HG03135 (cell line): ENCODE data around the gene PDP2.

ENCODE experiments used
- ATAC-seq: cut with Tn5 transposase; IDR thresholded peaks from one replicate; pipeline ENCODE4 v1.9.1; 2021; ENCODE audit warnings: mild to moderate bottlenecking, moderate library complexity; ENCODE audit not compliant: unreplicated experiment

Gene PDP2

GRCh38 chr16:66901626-66902025, 21.3 kb downstream of the PDP2 start:
- no peak for ATAC-seq

DNA sequence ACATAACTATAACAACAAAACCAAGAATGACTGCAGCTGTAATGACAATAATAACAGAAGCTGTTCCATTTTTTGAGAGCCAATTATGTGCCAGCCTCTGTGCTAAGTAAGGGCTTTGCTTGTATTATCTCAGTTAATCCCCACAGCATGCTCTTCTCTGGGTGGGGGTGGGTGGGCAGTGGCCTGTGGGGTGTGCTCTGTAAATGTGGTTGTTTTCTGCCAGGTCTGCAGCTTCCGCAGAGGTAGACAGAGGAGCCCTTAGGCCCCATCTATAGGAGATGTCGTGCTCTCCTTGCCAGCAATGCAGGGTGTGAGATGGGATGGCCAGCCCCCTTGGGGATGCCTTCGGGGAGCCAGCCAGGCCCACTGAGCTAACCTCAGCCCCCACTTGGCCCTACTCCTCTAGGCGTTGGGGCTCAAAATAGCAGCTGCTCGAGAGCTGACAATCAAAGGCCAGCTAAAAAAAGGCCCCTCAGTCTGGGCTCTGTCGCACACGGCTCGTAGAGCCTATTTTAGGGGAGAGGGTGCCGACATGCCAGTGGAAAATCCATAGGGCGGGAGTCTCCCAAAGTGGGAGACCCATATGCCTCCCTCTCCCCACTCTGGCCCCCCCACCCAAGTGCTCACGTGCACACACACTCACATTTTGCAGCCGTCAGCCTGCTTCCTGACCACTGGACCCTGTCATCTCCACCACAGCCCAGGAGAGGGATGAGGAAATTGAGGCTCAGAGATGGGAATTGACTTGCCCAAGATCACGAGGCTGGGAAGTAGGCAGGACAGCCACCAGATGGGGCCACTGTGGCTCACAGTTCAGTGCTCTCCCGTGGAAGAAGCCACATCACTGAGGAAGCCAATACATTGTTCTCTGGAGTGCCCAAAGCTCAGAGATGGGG, 22.6 kb downstream of the PDP2 start:
- no peak for ATAC-seq

DNA sequence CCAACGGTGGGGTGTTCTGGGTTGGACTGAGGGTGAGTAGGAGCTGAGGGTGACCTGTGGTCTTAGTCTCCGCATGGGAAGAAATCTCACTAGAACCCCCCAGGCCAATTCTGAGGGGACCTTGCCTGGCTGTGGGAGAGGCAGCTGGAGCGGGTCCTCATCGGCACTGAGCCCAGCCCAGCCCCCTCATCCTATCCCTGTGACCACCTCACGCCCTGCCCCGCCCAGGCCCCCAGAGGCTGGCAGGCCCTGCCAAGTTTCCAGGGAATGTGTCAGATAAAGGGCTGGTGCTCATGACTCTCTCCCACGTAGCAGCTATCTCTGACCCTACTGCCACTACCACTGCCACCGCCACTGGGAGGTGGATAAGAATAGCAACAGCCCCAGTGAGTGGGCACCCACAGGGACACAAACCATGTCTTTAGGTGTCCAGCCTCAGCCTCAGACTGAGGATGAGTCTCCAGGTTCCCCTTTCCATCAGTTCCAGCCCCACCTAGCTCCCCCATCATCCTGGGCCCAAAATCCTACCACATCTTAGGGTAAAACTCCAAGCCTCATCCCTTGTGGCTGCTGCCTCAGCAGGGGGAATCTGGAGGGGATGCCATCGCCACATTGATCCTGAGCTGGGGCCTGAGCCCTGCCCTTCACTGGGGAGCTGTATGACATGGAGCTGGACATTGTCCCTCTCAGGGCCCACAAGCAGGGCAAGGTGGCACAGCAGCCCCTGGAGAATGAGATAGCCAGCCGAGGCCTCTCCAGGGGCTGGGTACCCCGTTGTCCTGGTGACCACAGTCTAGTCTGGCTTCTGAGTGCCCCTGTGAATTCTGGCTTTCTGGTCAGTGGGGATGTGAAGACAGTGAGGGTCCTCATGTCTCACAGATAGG, 23.5 kb downstream of the PDP2 start:
- ATAC-seq: no peak

DNA sequence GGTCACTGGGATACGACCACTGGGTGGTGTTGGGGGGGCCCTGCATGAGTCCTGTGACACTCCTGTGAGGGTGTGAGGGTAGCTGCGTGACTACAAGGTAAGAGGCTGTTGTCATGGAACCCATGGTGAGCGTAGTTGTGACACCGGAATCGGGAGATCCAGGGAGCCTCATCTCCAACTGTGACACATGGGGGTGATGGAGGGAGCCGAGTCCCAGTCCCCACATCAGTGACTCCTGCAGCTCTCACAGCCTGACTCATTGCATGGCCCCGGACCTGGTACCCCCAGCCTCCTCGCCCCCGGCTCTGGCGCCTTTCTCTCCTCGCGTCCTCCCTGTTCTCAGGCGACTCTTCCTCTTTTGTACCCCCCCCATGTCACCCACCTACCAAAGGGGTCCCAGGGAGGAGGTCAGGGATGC, 24.1 kb downstream of the PDP2 start:
- ATAC-seq: no peak

DNA sequence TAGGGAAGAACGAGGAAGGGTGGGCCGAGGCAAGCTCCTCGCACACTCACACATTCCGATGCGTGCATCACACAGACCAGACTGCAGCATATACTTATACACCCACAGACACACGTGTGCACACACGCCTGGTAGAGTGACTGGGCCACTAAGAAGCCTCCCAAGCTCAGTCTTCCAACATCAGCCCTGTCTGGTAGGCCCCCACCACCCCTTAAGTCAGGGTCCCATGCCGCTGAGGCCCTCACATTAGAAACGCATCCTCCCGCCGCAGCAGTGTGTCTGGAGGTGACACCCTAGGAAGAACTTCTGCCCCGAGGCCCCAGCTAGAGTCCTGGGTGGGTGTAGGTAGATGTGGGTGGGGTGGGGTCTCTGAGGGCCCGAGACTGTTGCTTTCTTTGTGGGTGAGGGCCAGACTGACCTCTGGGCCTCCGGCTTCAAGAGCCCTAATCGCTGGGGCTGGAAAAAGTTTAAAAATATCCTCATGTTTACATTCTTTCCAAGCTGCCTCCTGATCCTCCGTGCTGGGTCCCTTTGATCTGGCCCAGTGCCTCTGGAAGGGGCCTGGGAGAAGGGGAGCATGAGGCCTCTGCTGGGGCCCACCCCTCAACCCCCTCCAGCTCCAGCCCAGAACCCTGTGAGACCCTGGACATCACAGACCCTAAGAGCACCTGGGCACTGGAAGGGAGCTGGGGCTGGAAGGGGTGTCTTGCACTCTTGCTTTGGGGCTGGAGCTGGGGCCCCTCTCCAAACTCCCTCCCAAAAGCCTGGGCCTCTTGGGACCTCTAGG, 24.7 kb downstream of the PDP2 start:
- no peak for ATAC-seq

DNA sequence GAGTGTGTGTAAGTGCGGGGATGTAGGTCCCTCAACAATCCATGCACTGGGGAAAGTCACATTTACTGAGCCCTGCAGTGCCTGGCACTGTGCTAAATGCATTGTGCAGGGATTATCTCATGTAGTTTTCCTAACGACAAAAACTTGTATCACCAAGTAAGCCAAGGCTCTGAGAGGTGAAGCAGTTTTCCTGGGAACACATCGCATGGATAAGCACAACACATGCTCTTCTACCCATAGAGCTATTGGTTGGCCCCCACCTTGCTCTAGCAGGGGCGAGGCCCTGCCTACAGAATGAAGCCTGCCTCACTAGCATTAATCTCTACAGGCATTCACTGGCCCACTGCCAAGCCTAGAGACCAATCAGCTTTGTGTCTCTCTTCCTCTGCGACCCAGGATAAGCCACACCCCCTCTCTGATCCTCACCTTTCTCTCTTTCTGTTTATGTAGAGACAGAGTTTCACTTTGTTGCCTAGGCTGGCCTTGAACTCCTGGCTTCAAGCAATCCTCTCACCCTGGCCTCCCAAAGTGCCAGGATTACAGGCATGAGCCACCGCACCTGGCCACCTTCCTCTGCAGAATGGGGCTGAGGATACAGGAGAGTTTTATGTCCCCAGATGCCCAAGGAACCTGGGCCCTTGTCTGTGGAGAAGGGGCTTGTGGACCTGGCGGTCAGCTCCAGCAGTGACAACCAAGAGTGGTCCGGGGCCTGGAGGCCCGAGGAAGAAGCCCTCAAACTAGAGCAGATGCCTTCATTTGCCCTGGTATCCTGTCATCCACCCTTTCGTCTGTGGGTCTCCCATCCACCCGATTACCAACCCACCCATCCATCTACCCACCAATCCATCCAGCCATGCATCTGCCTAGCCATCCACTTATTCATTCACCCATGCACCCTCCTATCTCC, 25.6 kb downstream of the PDP2 start:
- no peak for ATAC-seq

DNA sequence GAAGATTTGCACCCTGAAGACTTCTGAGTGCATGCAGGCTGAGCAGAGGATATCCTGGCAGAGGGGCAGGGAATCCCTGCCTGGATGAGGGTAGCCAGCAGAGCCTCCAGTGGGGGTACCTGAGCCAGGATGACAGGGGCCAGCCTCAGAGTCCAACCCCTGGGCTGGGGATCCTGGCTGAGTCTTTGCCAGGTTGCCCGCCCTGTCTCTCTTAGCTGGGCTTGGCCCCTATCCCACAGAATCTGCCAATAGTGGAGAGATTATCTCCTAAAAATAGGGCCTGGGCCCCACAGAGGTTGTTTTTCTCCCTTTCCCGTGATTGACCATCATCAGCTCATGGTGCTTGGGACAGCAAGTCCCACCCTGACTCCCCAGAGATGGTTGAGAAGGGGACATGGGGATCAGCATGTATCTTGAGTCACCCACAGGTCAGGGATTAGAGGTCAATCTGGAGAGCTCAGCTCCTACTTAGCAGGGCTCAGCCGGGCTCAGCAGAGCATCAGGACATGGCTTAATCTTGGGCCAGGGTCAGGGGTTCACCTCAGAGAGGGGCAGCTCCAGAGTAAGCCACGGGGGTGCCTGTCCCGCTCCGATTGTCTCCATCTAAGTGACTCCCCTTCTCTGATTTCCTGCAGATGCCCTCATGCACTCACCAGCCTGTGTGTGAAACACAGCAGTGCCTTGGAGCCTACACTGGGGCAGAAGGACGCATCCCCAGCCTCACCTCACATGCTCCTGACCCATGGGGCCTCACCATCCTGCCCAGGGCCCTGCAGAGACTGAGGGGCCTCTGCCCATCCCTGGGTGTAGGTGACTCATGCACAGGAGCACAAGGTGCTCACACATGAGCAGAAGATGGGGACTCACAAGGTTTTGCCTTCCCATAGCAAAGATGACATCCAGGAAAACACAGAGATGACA, 26.9 kb downstream of the PDP2 start:
- ATAC-seq: no peak

DNA sequence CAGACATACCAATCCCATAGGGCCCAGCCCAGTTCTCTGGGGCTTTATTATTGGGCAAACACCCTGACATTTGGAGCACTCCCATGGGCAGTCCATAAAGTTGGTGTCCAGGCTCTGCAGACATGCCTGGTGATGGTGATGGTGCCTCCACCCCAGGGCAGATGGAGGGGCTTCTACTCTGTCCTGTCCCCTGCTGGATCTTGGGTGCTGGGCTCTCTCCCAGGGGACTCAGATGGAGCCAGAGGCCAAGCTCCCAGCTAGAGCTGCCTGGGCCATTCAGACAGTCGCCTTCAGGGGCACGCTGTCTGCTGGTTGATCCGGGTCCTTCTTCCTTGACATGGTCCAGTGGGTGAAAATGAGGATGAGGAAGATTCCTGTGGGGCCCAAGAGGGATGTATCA, 27.8 kb downstream of the PDP2 start:
- ATAC-seq: no peak

GRCh38 chr16:66908762-66909559, 28.6 kb downstream of the PDP2 start:
- ATAC-seq: no peak

DNA sequence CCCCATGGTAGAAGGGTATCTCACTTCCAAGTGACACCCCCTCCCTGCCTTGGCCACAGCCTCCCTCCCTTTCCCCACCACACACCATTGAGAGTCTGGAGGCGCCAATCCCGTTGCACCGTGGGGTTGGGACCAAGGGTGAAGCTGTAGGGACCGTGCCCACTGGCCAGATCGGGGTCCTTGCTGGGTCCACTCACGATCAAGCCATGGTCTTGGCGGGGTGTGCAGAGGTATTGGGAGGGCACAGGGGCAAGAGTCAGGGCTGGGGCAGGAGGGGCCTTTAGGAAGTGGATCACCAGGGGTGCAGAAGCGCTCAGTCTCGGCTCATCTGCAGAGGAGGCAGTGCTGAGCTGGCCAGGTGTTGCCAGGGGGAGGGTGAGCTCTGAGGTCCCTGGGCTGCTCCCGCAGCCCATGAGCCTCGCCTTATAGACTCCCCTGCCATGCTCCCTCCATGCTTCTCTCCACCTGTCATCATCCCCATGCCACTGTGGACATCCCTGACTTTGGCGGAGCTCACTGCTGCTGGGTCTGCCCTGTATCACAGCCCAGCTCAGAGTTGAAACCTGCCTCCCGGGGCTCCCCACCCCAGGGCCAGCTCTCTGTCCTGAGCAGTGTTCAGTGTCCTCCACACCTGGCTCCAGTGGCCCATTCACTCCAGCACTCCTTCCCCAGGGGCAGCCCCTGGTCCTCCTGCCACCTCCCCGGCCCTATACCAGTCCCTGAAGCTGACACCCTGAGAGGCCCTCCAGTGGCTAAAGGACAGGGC, 30.0 kb downstream of the PDP2 start:
- no peak for ATAC-seq

GRCh38 chr16:66911112-66911511, 30.8 kb downstream of the PDP2 start:
- ATAC-seq: no peak

DNA sequence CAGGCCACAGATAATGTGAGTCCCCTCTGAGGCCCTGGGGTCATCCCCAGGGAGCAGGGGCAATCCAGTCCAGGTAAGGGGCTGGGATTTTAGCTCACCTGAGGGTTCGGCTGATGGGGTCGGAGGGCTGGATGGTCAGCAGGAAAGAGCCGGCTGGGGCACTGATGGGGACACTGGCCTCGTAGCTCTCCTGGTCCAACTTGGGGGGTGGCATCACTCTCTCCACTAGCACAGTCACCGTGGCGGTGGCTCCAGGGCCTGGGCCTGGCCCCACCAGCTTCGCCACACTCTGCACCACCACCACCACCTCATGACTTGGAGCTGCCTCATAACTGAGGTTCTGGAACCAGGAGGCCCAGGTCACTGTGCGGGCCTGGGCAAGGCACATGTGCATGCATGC, 31.5 kb downstream of the PDP2 start:
- no peak for ATAC-seq

GRCh38 chr16:66913081-66913480, 32.8 kb downstream of the PDP2 start:
- no peak for ATAC-seq

DNA sequence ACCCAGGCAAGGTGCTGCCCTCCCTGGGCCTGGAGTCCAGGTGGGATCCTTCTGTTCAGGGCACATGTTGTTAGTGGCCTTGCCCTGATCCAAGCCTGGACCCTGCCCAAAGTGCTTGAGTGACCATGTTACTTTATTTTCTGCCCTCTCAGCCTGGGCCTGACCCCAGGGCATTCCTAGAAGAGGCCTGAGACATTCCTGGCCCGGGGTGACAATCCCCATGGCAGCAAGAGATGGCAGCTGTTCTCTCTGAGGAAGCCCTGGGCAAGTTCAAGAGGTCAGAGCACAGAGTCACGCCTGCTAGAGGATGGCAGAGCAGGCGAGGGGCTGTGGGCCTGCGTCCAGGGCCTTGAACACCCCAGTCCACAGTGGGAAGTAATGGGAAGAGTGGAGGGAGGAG, 33.4 kb downstream of the PDP2 start:
- ATAC-seq: no peak

DNA sequence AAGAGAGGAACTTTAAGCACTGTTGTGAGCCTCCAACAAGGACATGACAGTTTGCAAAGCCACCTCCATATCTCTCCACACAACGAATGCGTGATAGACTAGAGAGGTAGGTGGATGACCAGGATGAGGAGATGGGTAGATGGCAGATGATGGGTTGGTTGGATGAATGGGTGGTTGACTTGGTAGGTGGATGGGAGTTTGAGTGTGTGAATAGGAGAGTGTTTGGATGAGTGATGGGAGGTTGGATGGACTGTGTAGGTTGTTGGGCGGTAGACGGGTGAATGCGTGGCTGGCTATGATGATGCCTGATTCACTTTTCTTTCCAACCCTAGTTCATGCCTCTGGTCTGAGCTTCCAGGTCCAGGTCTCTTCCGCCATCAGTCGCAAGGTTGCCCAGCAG, 34.2 kb downstream of the PDP2 start:
- no peak for ATAC-seq

DNA sequence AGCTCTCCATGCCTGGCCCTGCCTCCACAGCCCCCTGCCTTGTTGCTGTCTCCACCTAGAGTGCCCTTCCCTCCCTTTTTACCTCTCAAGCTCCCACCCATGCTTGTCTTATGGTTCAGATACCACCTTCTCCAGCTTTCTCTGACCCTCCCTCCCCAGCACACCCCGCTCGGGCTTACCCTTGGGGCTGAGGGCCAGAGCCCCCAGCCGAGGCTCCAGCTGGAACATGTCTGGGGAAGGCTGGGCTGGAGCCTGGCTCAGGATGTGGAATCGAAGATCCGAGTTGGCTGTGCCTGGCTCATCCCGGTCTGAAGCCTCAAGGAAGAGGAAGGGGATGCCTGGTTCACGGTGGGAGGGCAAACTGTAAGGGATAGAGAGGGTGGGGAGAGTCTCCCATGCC, 34.7 kb downstream of the PDP2 start:
- ATAC-seq: no peak

GRCh38 chr16:66916518-66916917, 36.2 kb downstream of the PDP2 start:
- ATAC-seq: no peak

- no peak for ATAC-seq
These were observed 37.4 kb downstream of the PDP2 start for GRCh38 chr16:66917741-66918140.
